Suppressor macrophage treated with lipopolysaccharide for 1 hour (primary cell): ENCODE data around the gene GJB5.
"Not testable (repeated sequence)": the region's sequence is repeated elsewhere in the genome, so short reads cannot be mapped to it uniquely, and the experiment has no call there.

Experiments
- DNase-seq, 3 donors: peaks; one replicate each; pipeline ENCODE4 v3.0.0-alpha.2; 2020 to 2022

The GJB5 gene

DNA sequence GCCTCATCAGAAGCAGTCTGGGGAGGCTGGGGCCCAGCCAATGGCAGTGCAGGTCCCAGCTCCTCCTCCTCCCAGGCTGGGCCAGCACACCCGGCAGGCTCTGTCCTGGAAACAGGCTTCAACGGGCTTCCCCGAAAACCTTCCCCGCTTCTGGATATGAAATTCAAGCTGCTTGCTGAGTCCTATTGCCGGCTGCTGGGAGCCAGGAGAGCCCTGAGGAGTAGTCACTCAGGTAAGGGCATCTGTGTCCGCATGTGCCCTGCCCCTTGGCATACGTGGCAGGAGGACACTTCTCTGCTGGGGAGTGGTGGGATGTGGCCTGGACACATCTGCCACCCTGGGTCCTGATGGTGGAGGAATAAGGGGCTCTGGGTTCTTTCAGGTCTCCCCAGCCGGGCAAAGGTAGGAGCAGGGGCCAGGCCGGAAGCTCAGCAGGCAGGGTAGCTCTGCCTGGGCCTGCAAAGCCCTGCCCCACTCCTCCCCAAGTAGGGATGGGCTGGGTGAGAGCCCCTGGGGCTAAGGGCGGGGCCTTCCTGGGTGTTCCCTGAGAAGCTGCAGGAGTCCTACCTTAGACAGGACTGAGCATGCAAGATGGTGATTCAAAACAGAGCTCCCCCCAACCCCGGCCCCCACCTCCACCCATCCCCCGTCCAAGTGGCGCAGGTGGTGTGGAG is at the start of gene GJB5:
TSS of gene GJB5 (plus strand) at position 84 of the 674 bp plus-strand sequence. CDS start 2,284 bp downstream, outside the sequence.
- no peak for DNase-seq

- DNase-seq: no peak
These were observed 49.8 kb upstream of the GJB5 start for GRCh38 chr1:34705077-34705476.

DNA sequence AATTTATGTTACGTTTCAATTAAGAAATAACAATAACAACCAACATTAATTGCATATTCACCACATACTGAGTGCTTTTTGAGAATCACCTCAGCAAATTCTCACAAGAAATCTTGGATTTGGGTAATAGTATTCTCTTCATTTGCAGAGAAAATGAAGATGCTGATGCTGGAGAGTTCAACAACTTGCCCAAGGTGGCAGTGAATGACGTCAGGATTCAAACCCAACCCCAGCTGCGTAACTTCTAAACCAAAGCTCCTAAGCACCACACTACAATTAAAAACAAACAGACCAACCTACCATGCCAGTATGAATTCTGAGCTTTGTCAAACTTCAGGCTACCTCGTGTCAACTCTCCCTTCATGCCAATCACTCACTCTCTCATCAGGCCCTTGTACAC is 46.7 kb upstream of the GJB5 start:
- no peak for DNase-seq

- DNase-seq: peak in 1 of 3 donors; percentile 12
These were observed 45.3 kb upstream of the GJB5 start for GRCh38 chr1:34709547-34709946.

GRCh38 chr1:34710812-34711211 is 44.0 kb upstream of the GJB5 start:
- no peak for DNase-seq

DNA sequence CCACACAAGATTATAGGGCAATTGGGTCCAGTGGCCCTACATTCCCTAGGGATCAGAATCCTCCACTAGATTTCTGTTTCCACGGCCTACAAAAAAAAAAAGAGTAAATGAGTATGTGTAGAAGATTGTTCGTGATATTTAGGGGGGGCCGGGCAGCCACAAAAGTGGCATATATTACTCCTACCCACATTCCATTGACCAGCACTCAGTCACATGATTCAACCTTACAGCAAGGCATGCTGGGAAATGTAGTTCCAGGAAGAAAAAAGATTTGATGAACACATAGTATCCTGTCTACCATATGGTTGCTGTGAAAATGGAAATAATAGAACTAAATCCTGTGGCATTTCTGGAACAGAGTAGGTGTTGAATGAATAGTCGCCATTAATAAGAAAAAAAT is 43.4 kb upstream of the GJB5 start:
- DNase-seq: peak in 1 of 3 donors; percentile 4

DNA sequence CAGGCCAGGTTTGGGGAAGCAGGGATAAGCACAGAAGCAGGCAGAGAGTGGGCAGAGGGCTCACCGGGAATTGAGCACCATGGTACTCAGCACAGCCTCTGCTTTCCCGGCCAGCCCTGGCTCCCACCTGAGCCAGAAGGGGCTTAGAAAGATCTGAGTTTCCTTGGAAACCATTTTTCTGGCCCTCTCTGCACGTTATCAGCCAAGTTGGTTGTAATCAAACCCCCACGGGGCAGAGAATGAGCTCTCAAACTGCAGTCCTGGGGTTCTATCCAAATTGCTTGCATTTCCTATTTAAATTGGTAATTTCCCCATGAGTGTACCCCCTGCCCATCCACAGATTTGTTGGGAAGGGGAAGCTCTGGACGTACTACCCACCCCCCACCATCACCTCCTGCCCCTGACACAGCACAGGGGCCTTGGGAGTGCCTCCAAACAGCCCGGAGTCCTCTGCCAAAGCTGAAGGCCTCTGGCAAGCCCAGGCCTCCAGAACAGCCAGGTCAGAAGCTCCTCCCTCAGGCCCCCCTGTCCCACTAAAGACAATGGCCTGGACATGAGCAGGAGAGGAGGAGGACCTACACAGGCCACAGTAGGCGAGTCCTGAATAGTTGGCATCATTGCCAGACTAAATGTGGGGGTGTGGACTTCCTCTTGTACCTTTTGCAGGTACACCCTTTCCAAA is 42.7 kb upstream of the GJB5 start:
- DNase-seq: no peak

DNA sequence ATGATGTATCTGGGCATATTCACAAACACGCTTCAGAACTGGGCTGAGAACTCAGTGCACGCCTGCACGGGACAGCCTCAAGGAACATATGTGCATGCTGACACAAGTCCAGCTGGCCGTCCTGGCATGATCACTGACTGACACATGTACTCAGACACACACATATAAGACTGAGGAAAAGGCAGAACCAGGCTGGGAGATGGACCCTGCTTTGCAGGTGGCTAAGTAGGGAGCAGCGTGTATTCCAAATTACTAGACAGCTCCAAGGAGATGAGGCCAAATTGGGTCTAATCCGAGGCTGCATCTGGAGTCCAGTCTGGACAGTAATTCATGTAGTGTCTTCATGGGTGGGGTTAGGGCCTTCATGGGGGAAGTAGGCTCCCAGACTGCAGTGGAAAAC is 41.4 kb upstream of the GJB5 start:
- DNase-seq: no peak

DNA sequence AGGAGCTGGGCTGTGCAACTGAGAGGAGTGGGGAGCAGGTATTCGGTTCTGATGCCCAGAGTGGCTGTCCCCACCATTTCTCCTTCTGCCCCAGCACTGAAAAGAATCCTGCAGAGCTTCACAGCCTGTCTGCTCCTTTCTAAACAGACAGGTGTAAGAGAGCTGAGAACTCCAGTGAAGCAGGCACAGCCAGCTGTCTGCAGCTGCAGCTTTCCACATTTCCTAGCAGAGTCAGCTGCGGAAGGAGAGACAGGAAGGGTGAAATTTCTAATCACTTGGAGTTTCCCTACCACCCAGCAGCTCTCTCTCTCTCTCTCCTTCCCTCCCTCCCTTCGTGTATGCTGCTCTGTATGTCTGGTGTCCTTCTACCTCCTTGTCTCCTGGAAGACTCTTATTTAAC is 40.5 kb upstream of the GJB5 start:
- DNase-seq: no peak

DNA sequence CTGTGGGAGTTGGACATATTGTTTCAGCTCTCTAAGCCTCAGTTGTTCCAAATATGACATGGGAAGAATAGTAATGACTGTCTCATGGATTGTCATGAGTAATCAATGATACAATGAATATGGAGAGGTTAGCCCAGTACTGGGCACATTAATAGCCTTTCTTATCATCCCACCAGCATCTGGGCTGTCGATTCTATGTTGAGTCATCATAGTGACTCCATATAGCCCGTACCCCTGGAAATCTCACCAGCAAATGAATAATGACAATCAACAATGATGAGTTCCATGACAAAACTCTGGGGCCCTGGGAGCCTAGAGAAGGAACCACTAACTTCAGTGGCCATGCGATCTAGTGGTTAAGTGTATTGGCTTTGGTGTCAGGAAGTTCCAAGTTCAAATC is 39.7 kb upstream of the GJB5 start:
- no peak for DNase-seq

DNA sequence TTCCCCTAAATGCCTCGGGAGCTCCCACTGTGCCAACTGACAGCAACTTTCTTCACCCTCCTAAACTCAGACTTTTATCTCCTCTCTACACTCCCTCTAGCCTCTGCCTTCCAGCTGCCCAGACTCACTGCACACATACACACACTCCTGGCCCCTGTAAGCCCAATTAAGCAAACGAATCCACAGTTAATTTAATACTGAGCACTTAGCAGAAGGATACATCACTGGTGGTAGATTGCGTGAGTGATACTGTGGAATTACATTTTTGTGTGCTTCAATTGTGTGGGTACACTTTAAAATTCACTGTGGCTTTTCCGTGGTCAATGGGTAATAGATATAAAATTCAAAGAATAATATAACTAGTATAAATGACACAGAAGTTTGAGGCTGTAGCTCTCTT is 33.6 kb upstream of the GJB5 start:
- no peak for DNase-seq

DNA sequence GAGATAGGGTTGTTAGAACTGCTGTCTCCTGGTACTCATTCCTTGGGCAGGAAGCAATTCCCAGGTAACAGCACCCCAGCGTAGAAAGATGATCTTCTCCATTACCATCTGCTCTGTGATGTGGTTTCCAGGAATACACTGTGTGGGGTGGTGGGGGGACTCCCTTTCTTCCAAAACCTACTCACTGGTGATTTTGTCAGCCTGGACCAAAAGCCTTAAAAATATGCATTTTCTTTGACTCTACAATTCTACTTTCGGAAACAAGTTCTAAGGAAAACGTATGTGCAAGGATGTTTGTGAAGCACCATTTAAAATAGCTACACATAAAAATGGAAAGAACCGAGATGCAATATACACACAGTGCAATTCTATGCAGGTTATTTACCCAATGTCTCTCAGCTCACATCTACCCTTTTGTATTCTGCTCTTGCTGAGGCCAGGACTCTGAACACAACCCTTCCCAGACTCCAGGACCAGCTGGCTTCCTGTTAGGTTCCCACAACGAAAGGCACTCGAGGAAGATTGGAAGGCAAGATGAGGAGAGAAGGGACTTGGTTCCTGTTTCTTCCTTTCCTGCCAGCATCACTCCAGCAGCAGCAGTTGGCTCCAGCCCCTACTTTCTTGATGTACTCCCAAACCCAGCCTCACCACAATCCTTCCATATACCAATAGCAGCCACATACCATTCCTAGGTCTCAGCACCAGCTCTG is 33.0 kb upstream of the GJB5 start:
- DNase-seq: no peak

GRCh38 chr1:34726861-34727260 is 28.0 kb upstream of the GJB5 start:
- no peak for DNase-seq

GRCh38 chr1:34730485-34730884 is 24.4 kb upstream of the GJB5 start:
- DNase-seq: no peak

DNA sequence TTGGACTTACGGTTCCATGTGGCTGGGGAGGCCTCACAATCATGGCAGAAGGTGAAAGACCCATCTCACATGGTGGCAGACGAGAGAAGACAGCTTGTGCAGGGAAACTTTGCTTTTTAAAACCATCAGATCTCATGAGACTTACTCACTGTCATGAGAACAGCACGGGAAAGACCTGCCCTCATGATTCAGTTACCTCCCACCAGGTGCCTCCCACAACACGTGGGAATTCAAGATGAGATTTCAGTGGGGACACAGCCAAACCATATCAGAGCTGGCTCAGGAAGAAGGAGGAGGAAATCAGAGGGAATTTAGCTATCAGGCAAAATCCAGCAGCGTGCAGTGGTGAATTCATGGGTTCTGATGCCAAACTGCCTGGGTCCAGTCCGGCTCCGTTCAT is 22.0 kb upstream of the GJB5 start:
- not testable (repeated sequence) for DNase-seq

DNA sequence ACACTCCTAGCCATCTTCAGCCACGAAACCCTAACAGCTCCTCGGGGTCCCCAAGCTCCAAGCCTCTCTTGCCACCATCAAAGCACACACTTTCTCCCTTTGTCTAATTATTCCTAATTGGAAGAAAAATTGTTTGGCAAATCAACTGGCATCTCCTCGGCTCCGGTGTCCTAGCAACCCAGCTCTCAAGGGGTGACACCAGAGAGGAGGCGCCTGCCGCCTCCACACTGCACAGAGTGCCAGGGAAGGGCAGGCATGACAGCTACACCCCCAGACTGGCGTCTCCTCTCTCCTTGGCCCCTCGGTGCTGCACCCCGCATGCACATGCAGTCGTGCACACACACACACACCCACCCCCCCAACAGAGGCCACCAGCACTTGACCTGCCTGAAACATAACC is 18.2 kb upstream of the GJB5 start:
- no peak for DNase-seq

DNA sequence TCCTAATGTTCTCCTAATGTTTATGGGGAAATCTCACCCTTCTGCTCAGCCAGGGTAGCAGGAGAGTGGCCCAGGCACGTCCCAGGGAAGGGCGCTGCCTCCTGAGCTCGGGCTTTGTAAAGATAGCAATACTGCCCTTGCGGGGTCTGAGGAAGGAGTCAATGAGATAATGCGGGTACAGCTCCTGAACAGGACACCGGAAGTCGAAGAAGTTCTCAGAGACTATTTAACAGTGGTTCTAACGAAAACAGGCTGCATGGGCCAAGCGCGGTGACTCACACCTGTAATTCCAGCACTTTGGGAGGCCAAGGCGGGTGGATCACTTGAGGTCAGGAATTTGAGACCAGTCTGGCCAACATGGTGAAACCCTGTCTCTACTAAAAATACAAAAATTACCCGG is 17.6 kb upstream of the GJB5 start:
- not testable (repeated sequence) for DNase-seq

GRCh38 chr1:34739613-34740012 is 15.2 kb upstream of the GJB5 start:
- no peak for DNase-seq

DNA sequence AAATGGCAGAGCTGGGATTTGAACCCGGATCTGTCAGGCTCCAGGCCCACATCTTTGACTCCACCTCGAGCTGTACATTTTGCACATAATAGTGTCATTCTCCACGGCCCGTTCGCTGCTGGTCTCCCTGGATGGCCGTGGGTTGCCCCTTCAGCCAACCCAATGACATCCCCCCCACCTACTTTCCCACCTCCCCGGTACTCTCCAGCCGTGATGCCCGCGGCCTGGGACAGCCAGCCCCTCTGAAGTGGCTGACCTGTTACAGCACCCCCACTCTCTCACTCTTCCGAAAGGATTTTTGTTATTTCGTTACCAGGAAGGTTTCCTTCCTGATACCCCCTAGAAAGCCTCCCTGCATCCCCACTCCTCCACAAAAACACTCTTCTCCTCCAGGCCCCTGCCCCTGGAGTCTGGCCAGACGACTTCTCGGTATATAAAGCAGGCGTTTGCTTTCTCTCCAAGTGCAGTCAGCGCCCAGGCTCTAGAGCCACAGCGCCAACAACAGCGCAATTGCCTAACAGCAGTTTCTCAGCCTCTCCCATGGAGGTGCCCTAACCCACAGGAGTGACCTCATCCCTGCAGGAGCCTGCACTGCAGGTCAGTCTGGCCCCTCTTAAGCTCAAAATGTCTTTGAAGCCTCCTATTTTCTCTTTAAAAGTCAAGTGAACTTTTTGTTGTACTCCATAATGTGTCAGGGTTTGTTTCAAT is 14.5 kb upstream of the GJB5 start:
- no peak for DNase-seq

DNA sequence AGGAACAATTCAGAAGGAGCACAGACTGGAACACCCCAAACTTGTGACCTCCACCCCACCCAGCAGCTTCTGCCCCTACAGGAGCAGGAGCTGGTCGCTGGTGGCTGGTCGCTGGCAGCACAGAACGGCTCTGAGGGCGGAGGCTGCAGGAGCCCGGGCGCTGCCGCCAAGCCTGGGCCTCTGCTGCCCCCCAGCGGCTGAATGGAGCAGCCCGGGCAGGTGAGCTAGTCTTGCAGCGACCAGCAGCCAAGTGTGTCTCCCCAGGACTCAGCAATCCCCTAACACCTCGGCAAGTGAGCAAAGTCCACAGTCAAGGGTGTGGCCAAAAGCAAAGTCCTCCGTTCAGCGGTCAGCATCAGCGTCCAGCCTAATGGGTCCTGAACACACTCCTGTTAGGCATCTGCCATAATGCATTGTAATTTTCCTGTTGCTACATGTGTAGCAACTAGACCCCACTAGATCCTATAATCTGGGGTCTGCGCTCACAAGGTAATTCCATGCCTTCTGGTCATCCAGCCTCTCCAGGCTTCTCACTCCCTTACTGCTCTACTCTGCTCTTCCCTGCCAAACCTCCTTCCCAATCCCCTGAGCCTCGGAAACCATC is 12.1 kb upstream of the GJB5 start:
- DNase-seq: peak; percentile 65 to 88 (median 82)

DNA sequence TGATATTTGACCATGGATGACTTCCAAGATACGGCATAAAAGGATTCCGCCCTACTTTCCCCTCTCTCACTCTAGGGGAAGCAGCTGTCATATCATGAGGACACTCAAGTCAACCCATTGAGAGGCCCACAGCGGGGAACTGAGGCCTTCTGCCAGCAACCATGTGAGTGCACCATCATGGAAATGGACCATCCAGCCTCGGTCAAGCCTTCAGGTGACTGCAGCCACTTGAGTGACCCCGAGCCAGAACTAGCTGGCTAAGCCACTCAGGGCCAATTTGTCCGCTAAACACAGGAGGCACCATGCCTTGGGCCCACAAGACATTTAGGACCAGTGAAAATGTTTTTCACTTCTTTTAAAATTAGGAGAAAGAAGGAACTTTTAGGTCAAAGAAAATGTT is 11.1 kb upstream of the GJB5 start:
- DNase-seq: no peak

DNA sequence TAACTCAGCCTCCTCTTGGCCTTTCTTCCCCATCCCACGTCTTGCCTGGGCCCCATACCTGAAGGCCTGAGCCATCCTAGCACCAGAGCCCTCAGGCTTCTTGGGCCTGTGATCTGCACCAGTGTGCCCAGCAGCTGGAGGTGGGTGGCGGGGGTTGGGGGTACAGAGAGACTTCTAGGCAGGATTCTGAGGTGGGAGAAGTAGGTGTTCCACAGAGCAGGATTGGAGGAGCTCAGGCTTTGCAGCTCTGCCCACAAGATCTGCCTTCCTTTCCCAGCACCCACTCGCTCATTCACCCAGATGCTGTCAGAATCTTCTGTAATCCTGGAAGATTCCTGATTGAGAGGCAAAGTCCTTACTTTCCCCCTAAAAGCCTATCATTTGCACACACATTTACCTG is 10.0 kb upstream of the GJB5 start:
- DNase-seq: no peak

DNA sequence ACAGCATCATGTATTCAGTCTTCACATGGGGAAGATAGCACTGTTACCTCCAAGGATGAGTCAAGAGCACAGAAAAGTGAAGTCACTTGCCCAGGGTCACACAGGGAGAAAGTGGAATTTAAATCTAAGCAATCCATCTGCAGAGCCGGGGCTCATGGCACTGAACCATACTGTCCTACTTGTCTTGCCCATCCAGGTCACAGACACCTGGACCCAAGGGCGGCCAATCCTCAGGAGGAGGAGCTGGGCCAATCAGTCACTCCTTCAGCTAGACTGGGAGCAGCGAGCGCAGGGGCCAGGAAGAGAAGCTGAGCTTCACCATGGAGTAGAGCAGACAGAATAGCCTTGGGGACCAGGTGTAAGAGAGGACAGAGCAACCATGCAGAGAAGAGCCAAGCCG is 9.2 kb upstream of the GJB5 start:
- DNase-seq: no peak
